ENCODE results near the gene RNGTT. TPM values are rescaled to one million over a fixed set of nuclear protein-coding genes. Genes with fewer than 3 reads are reported as not detected.

Gene RNGTT
- total RNA-seq, 1 donor from 2014 or later: 24.2 TPM

- Mint-ChIP-seq H3K9me3 (peaks cover 10% of the 10 kb centered on the region), H3K4me3 (ENCODE audit: low read depth) (no peak overlapping the region), H3K4me1 (ENCODE audit: low read depth) (peaks cover 5% of the 10 kb centered on the region), H3K27me3 (ENCODE audit: low read depth) (no peaks in the 10 kb centered on the region), H3K36me3 (ENCODE audit: low read depth) (peaks cover 13% of the 10 kb centered on the region), H3K27ac (no peak overlapping the region)
- intact Hi-C loops (cut with micrococcal nuclease): no loop called here
- no peak for DNase-seq (ENCODE audit: low spot score)
These were observed 264.8 kb downstream of the RNGTT start for GRCh38 chr6:88698661-88699060.

- Mint-ChIP-seq H3K36me3 (ENCODE audit: low read depth) (peaks cover 17% of the 10 kb centered on the region), H3K9me3 (peaks cover 17% of the 10 kb centered on the region), H3K4me3 (ENCODE audit: low read depth) (no peak overlapping the region), H3K27ac (no peak overlapping the region), H3K4me1 (ENCODE audit: low read depth) (peaks cover 5% of the 10 kb centered on the region), H3K27me3 (ENCODE audit: low read depth) (no peaks in the 10 kb centered on the region)
- DNase-seq (ENCODE audit: low spot score): no peak
- intact Hi-C loops (cut with micrococcal nuclease): no loop called here
These were observed 267.5 kb downstream of the RNGTT start for GRCh38 chr6:88695937-88696336.

GRCh38 chr6:88683734-88684133 is 279.7 kb downstream of the RNGTT start:
- no peaks in the 10 kb centered on the region for H3K27me3 Mint-ChIP-seq (ENCODE audit: low read depth)
- peaks cover 5% of the 10 kb centered on the region for H3K9me3 Mint-ChIP-seq
- H3K36me3 Mint-ChIP-seq (ENCODE audit: low read depth): peaks cover 10% of the 10 kb centered on the region
- intact Hi-C loops (cut with micrococcal nuclease): no loop called here
- no peak for DNase-seq (ENCODE audit: low spot score)
- peaks cover 4% of the 10 kb centered on the region for H3K4me1 Mint-ChIP-seq (ENCODE audit: low read depth)
- no peak overlapping the region for H3K4me3 Mint-ChIP-seq (ENCODE audit: low read depth)
- H3K27ac Mint-ChIP-seq: no peak overlapping the region

GRCh38 chr6:88680654-88681053 is 282.8 kb downstream of the RNGTT start:
- Mint-ChIP-seq H3K9me3 (no peaks in the 10 kb centered on the region), H3K4me1 (ENCODE audit: low read depth) (peaks cover 4% of the 10 kb centered on the region), H3K27ac (no peak overlapping the region), H3K27me3 (ENCODE audit: low read depth) (no peaks in the 10 kb centered on the region), H3K4me3 (ENCODE audit: low read depth) (no peak overlapping the region), H3K36me3 (ENCODE audit: low read depth) (peaks cover 11% of the 10 kb centered on the region)
- no peak for DNase-seq (ENCODE audit: low spot score)
- intact Hi-C loops (cut with micrococcal nuclease): no loop called here

GRCh38 chr6:88679841-88680240 is 283.6 kb downstream of the RNGTT start:
- intact Hi-C loops (cut with micrococcal nuclease): no loop called here
- H3K27me3 Mint-ChIP-seq (ENCODE audit: low read depth): no peaks in the 10 kb centered on the region
- peaks cover 4% of the 10 kb centered on the region for H3K4me1 Mint-ChIP-seq (ENCODE audit: low read depth)
- H3K36me3 Mint-ChIP-seq (ENCODE audit: low read depth): peaks cover 11% of the 10 kb centered on the region
- no peak for DNase-seq (ENCODE audit: low spot score)
- no peak overlapping the region for H3K27ac Mint-ChIP-seq
- no peaks in the 10 kb centered on the region for H3K9me3 Mint-ChIP-seq
- H3K4me3 Mint-ChIP-seq (ENCODE audit: low read depth): no peak overlapping the region

- Mint-ChIP-seq H3K27ac (no peak overlapping the region), H3K36me3 (ENCODE audit: low read depth) (peaks cover 19% of the 10 kb centered on the region), H3K4me3 (ENCODE audit: low read depth) (no peak overlapping the region), H3K27me3 (ENCODE audit: low read depth) (no peaks in the 10 kb centered on the region), H3K9me3 (peaks cover 7% of the 10 kb centered on the region), H3K4me1 (ENCODE audit: low read depth) (no peaks in the 10 kb centered on the region)
- no peak for DNase-seq (ENCODE audit: low spot score)
- intact Hi-C loops (cut with micrococcal nuclease): no loop called here
These were observed 286.1 kb downstream of the RNGTT start for GRCh38 chr6:88677356-88677755.

GRCh38 chr6:88671624-88672023 is 291.8 kb downstream of the RNGTT start:
- DNase-seq (ENCODE audit: low spot score): no peak
- Mint-ChIP-seq H3K9me3 (peaks cover 43% of the 10 kb centered on the region), H3K27me3 (ENCODE audit: low read depth) (no peaks in the 10 kb centered on the region), H3K36me3 (ENCODE audit: low read depth) (peaks cover 45% of the 10 kb centered on the region), H3K27ac (no peak overlapping the region), H3K4me1 (ENCODE audit: low read depth) (no peaks in the 10 kb centered on the region), H3K4me3 (ENCODE audit: low read depth) (no peak overlapping the region)
- intact Hi-C loops (cut with micrococcal nuclease): no loop called here

- intact Hi-C loops (cut with micrococcal nuclease): no loop called here
- no peak overlapping the region for H3K27ac Mint-ChIP-seq
- no peak overlapping the region for H3K4me3 Mint-ChIP-seq (ENCODE audit: low read depth)
- no peaks in the 10 kb centered on the region for H3K4me1 Mint-ChIP-seq (ENCODE audit: low read depth)
- H3K27me3 Mint-ChIP-seq (ENCODE audit: low read depth): no peaks in the 10 kb centered on the region
- H3K36me3 Mint-ChIP-seq (ENCODE audit: low read depth): peaks cover 45% of the 10 kb centered on the region
- no peak for DNase-seq (ENCODE audit: low spot score)
- peaks cover 43% of the 10 kb centered on the region for H3K9me3 Mint-ChIP-seq
These were observed 293.0 kb downstream of the RNGTT start for GRCh38 chr6:88670369-88670768.

- H3K4me3 Mint-ChIP-seq (ENCODE audit: low read depth): no peak overlapping the region
- peaks cover 45% of the 10 kb centered on the region for H3K36me3 Mint-ChIP-seq (ENCODE audit: low read depth)
- H3K4me1 Mint-ChIP-seq (ENCODE audit: low read depth): no peaks in the 10 kb centered on the region
- no peak overlapping the region for H3K27ac Mint-ChIP-seq
- no peaks in the 10 kb centered on the region for H3K27me3 Mint-ChIP-seq (ENCODE audit: low read depth)
- intact Hi-C loops (cut with micrococcal nuclease): no loop called here
- DNase-seq (ENCODE audit: low spot score): no peak
- peaks cover 43% of the 10 kb centered on the region for H3K9me3 Mint-ChIP-seq
These were observed 293.9 kb downstream of the RNGTT start for GRCh38 chr6:88669475-88669874.

- Mint-ChIP-seq H3K27me3 (ENCODE audit: low read depth) (no peaks in the 10 kb centered on the region), H3K36me3 (ENCODE audit: low read depth) (peaks cover 42% of the 10 kb centered on the region), H3K4me3 (ENCODE audit: low read depth) (no peak overlapping the region), H3K27ac (no peak overlapping the region), H3K4me1 (ENCODE audit: low read depth) (peaks cover 5% of the 10 kb centered on the region), H3K9me3 (peaks cover 47% of the 10 kb centered on the region)
- no peak for DNase-seq (ENCODE audit: low spot score)
- intact Hi-C loops (cut with micrococcal nuclease): no loop called here
These were observed 296.5 kb downstream of the RNGTT start for GRCh38 chr6:88666901-88667300.

- H3K4me3 Mint-ChIP-seq (ENCODE audit: low read depth): no peak overlapping the region
- no peak for DNase-seq (ENCODE audit: low spot score)
- peaks cover 36% of the 10 kb centered on the region for H3K36me3 Mint-ChIP-seq (ENCODE audit: low read depth)
- intact Hi-C loops (cut with micrococcal nuclease): no loop called here
- H3K27ac Mint-ChIP-seq: no peak overlapping the region
- H3K27me3 Mint-ChIP-seq (ENCODE audit: low read depth): no peaks in the 10 kb centered on the region
- peaks cover 5% of the 10 kb centered on the region for H3K4me1 Mint-ChIP-seq (ENCODE audit: low read depth)
- H3K9me3 Mint-ChIP-seq: peaks cover 47% of the 10 kb centered on the region
These were observed 298.3 kb downstream of the RNGTT start for GRCh38 chr6:88665131-88665530.

GRCh38 chr6:88663801-88664200 is 299.6 kb downstream of the RNGTT start:
- no peak overlapping the region for H3K4me3 Mint-ChIP-seq (ENCODE audit: low read depth)
- H3K27ac Mint-ChIP-seq: no peak overlapping the region
- no peak for DNase-seq (ENCODE audit: low spot score)
- intact Hi-C loops (cut with micrococcal nuclease): no loop called here
- H3K27me3 Mint-ChIP-seq (ENCODE audit: low read depth): no peaks in the 10 kb centered on the region
- peaks cover 5% of the 10 kb centered on the region for H3K4me1 Mint-ChIP-seq (ENCODE audit: low read depth)
- H3K36me3 Mint-ChIP-seq (ENCODE audit: low read depth): peaks cover 43% of the 10 kb centered on the region
- H3K9me3 Mint-ChIP-seq: peaks cover 48% of the 10 kb centered on the region

- no peaks in the 10 kb centered on the region for H3K27me3 Mint-ChIP-seq (ENCODE audit: low read depth)
- H3K4me1 Mint-ChIP-seq (ENCODE audit: low read depth): peaks cover 5% of the 10 kb centered on the region
- H3K9me3 Mint-ChIP-seq: peaks cover 45% of the 10 kb centered on the region
- peaks cover 48% of the 10 kb centered on the region for H3K36me3 Mint-ChIP-seq (ENCODE audit: low read depth)
- no peak for DNase-seq (ENCODE audit: low spot score)
- no peak overlapping the region for H3K27ac Mint-ChIP-seq
- intact Hi-C loops (cut with micrococcal nuclease): no loop called here
- H3K4me3 Mint-ChIP-seq (ENCODE audit: low read depth): no peak overlapping the region
These were observed 300.7 kb downstream of the RNGTT start for GRCh38 chr6:88662653-88663174.

- intact Hi-C loops (cut with micrococcal nuclease): no loop called here
- Mint-ChIP-seq H3K4me1 (ENCODE audit: low read depth) (peaks cover 9% of the 10 kb centered on the region), H3K36me3 (ENCODE audit: low read depth) (peaks cover 44% of the 10 kb centered on the region), H3K4me3 (ENCODE audit: low read depth) (no peak overlapping the region), H3K9me3 (peaks cover 45% of the 10 kb centered on the region), H3K27ac (no peak overlapping the region), H3K27me3 (ENCODE audit: low read depth) (no peaks in the 10 kb centered on the region)
- DNase-seq (ENCODE audit: low spot score): no peak
These were observed 301.2 kb downstream of the RNGTT start for GRCh38 chr6:88662163-88662580.
